ENCODE data around the gene UBE2E2.

UBE2E2 gene

GRCh38 chr3:23493889-23494288, 290.8 kb downstream of the UBE2E2 start:
- in situ Hi-C loops (cut with HindIII; ENCODE audit: low sequenced_read_pairs), result loop anchor here (10.0 kb wide), 1 partner anchor 89 kb away; no protein-coding TSS in a partner anchor

DNA sequence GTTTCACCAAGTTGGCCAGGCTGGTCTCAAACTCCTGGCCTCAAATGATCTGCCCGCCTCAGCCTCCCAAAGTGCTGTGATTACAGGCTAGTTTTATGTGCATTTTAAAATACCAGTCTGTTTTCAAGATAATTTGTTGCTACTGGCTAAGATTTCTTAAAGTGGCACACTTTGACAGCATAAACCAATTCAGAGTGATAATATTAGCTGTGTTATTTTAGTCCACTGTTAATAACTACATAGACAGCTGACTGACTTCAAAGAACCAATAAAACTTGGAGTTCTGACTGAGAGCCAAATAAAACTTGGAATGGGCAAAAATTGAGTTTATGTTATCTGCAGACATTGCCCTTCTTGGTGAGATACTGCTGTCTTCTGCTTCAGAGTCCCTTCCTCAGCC, 291.8 kb downstream of the UBE2E2 start:
- in situ Hi-C loops (cut with HindIII; ENCODE audit: low sequenced_read_pairs), result loop anchor here (10.0 kb wide), 1 partner anchor 90 kb away; no protein-coding TSS in a partner anchor

DNA sequence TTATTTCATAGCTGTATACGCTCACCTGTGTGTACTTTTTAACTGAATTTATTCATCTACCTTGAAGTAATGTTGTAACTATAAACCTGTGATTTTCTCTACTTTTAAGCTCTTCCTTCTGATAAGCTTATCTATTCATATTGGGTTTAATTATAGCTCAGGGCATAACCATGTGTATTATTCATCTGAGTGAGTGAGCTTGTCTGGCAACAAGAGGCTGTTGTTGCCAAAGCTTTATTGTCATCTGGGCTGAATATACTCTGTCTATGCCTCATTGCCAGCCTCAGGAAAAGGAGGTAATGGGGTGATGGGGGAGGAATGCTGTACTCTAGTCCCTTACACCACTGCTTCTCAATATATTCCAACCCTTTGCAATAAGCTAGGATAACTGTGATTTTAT, 292.4 kb downstream of the UBE2E2 start:
- in situ Hi-C loops (cut with HindIII; ENCODE audit: low sequenced_read_pairs), result loop anchor here (10.0 kb wide), 1 partner anchor 91 kb away; no protein-coding TSS in a partner anchor

DNA sequence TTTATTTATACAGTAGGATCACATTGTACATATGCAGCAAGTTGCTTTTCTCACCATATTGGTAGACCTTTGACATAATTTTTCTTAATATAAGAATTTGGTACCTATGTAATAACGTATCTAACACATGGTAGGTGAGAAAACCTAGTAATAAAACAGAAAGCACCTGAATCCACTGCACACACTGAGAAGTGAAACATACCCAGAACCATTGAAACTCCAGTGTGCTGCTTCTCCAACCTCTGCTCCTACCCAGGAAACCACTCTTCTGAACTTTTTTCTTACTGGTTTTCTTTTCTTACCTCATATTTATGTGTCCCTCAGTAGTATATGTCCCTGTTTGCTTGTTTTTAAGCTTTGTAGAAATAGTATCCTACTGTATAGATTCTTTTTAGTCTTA, 293.0 kb downstream of the UBE2E2 start:
- in situ Hi-C loops (cut with HindIII; ENCODE audit: low sequenced_read_pairs), result loop anchor here (10.0 kb wide), 1 partner anchor 91 kb away; no protein-coding TSS in a partner anchor

- in situ Hi-C loops (cut with HindIII; ENCODE audit: low sequenced_read_pairs), result loop anchor here (10.0 kb wide), 1 partner anchor 92 kb away; no protein-coding TSS in a partner anchor
Measured at GRCh38 chr3:23497156-23497555, 294.0 kb downstream of the UBE2E2 start.

- in situ Hi-C loops (cut with HindIII; ENCODE audit: low sequenced_read_pairs), result no loop called here
Measured at GRCh38 chr3:23501201-23501802, 298.2 kb downstream of the UBE2E2 start.

DNA sequence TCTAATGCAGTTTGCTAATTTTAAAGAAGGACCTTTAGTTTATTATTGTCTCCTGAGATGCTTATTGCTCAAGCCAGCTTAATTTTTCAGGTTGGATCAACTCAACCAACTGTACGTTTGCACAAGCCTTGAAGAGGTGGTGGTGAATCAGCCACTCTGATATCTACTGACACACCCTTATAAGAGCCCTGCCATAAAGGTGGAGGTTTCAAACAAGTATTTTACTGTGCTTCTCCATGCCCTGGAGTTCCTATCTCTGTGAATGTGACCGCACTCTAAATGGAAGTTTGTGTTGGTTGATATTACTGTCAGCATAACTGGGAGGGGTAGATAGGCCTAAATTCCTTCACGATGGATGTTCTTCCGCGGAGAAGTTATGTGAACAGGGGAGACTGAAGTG, 305.3 kb downstream of the UBE2E2 start:
- in situ Hi-C loops (cut with HindIII; ENCODE audit: low sequenced_read_pairs), result loop anchor here (5.0 kb wide), 2 partner anchors 51 to 64 kb away; no protein-coding TSS in a partner anchor

DNA sequence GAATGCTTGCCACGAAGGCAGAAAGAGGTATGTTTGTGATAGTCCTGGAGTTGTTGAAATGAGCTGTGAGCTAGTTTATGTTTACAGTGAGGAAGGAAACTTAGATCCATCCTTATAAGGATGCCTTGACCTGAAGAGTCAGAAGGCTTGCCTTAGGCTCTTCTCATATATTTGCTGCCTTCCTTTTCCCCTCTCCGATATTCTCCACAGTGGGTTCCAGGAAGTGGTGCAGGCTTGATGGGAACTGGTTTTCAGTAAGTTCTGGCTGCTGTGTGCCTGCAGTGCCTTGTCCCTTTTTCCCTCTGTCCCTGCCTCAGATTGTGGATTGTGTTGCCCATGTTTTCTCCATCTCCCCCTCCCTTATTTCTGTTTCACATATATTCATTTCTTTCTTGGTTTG, 315.3 kb downstream of the UBE2E2 start:
- in situ Hi-C loops (cut with HindIII; ENCODE audit: low sequenced_read_pairs), result no loop called here

DNA sequence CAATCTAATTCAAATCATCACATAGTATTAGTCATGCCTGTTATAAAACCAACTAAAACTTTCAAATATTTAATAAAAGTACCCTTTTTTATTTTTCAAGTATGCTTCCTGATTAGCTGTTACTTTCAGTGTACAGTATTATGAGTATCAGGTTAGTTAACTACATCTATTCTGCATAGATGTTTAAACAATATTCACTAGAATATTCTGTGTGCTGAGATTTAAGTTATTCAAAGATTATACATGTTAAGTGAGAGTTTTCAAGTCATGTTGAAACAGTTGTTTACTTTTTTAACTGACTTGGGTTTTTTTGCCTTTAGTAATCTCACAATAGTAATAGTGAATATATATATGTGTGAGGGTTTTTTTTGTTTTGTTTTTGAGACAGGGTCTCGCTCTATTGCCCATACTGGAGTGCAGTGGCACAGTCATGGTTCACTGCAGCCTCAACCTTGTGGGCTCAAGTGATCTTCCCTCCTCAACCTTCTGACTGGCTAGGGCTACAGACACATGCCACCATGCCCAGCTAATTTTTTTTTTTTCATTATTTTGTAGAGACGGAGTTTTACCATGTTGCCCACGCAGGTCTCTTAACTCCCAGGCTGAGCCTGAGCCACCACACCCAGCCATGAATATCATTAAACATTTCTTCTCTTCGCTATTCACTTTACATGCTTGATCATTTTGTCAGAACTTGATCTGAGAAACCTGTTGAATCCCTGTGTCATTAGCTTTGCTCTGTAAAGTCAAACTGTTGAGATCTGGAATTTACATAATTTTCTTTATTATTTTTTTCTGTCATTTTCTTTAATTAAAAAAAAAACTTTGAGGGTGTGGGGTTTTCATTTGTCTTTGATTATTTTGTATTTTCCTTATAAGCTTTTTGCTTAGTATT, 316.4 kb downstream of the UBE2E2 start:
- in situ Hi-C loops (cut with HindIII; ENCODE audit: low sequenced_read_pairs), result no loop called here

GRCh38 chr3:23527326-23527725, 324.2 kb downstream of the UBE2E2 start:
- in situ Hi-C loops (cut with HindIII; ENCODE audit: low sequenced_read_pairs), result no loop called here

- in situ Hi-C loops (cut with HindIII; ENCODE audit: low sequenced_read_pairs), result no loop called here
Measured at GRCh38 chr3:23533596-23533995, 330.5 kb downstream of the UBE2E2 start.

DNA sequence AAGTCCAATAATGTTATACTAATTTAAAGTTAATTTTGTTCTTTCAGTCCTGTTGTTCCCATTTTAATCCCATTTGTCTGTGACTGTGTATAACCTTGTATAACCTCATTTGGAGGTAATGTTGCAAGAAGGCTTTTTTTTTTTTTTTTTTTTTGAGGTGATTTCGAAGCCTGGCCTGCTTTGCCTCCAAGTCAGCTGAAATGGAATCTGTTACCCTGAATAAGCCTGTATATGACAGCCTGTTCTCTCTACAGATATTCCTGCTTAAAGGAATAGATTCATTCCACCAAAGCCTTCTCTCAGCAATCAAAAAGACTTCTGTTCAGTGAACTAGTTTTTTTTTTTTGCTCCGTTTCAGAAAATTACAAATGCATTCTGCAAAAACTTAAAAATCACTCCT, 330.9 kb downstream of the UBE2E2 start:
- in situ Hi-C loops (cut with HindIII; ENCODE audit: low sequenced_read_pairs), result no loop called here

DNA sequence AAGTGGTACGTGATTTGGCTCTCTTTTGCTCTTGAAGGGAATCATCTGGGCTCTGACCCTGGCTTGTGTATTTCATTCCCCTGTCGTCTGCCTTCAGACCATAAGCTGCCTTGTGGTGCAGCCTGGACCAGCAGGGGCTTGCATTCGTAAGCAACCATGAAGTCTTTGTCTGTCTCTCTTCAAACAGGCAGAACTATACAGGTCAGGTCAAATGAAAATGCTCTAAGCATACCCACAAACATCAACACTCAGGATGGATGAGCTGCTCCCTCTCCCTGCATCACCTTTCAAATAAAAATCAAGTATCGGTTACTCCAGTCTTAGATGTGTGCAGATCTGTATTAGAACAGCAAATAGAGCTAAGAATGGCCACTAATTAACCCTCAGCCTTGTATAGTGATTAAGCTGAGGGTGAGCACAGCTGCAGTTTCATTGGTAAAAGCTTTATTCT, 334.0 kb downstream of the UBE2E2 start:
- in situ Hi-C loops (cut with HindIII; ENCODE audit: low sequenced_read_pairs), result no loop called here

DNA sequence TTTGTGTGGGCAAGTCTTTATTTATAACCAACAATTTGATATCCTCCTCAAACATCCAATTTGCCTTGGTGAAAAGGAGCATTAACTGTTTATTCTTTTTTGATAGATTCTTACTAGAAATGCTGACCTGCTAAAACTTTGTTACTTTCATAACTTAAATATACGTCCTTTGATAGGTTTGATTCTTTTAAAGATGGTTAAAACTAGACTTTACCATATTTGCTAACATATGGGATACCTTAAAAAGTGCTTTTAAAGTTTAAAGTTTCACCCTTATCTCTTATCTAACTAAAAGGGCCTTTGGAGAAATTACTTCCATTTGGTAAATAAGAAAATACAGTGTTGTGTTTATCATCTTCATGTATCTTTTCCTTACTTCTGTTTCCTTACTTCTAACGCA, 336.1 kb downstream of the UBE2E2 start:
- in situ Hi-C loops (cut with HindIII; ENCODE audit: low sequenced_read_pairs), result no loop called here

GRCh38 chr3:23540600-23540999, 337.5 kb downstream of the UBE2E2 start:
- in situ Hi-C loops (cut with HindIII; ENCODE audit: low sequenced_read_pairs), result no loop called here

GRCh38 chr3:23542079-23542478, 339.0 kb downstream of the UBE2E2 start:
- in situ Hi-C loops (cut with HindIII; ENCODE audit: low sequenced_read_pairs), result no loop called here

DNA sequence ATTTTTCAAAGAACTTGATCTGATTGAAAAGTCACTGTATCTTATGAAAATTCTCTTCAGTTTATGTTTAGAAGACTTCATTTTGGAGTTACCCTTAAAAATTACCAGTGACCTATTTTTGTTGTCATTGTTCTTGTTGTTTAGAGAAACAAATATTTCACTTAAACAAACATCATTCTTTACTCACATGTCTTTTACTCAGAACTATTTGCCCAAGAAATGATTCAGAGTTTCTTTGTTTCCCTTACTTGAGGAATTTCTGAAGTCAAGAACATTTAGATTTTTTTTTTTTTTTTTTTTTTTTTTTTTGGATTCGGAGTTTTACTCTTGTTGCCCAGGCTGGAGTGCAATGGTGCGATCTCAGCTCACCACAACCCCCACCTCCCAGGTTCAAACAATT, 343.1 kb downstream of the UBE2E2 start:
- in situ Hi-C loops (cut with HindIII; ENCODE audit: low sequenced_read_pairs), result loop anchor here (5.0 kb wide), 1 partner anchor 46 kb away; no protein-coding TSS in a partner anchor

DNA sequence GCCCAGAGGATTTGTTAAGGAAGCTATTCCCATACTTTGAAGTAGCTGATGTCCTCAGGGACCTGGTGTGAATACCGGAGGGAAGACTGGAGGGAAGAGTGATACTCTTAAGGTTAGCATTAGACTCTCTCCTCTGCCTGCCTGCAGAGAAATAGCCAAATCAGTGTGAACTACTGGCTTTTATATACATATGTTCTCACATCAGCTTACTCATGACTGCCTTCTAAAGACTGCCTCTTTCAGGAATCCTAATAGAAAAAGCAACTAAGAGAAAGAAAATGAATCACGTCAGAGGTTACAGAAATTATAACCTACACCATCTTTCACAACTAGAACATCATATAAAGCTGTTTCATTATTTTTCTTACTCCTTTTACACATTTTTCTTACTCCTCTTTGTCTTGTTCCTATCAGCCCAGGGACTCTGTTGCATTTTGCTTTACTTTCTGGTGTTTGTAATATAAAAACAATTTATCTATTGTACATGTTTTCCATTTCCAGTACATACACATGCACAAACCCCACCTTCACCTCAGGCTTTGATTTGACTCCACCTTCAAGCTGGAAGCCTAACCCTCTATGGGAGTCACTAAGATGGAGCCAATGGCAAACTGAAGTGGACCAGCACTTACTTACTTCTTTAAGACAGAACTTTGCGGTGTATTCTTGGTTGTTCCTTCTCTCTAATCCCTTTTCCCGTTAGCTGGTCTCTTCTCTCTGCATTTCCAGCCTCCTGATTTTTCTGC, 345.0 kb downstream of the UBE2E2 start:
- in situ Hi-C loops (cut with HindIII; ENCODE audit: low sequenced_read_pairs), result loop anchor here (5.0 kb wide), 1 partner anchor 44 kb away; no protein-coding TSS in a partner anchor

DNA sequence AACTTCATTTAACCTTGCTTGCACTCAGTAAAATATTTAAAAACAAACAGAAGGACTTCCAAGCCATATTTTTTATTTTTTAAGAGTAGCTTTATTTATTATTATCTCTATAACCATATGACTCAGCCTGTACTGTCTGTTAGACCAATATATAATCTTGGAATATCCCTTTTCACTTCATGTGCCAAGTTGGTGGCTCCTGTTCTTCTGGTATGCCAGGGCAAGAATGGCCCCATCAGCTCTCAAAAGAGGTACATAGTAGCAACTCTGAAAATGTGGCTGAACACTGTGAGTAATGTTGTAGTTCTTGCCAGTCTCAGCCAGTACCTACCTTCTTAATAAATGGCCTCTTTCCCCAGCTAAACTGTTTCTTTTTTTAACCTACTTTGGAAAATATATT, 345.6 kb downstream of the UBE2E2 start:
- in situ Hi-C loops (cut with HindIII; ENCODE audit: low sequenced_read_pairs), result loop anchor here (5.0 kb wide), 1 partner anchor 44 kb away; no protein-coding TSS in a partner anchor

- in situ Hi-C loops (cut with HindIII; ENCODE audit: low sequenced_read_pairs), result loop anchor here (5.0 kb wide), 1 partner anchor 43 kb away; no protein-coding TSS in a partner anchor
Measured at GRCh38 chr3:23549148-23549910, 346.2 kb downstream of the UBE2E2 start.
